Progenitor cell of endocrine pancreas (in vitro differentiated cells): ENCODE results near the gene LAMP5. TPM values are rescaled to one million over a fixed set of nuclear protein-coding genes. Genes with fewer than 3 reads are reported as not detected.

Experiments
- DNase-seq: peaks from one replicate; pipeline ENCODE4 v3.0.0; 2021; ENCODE audit warnings: low spot score; ENCODE audit not compliant: unreplicated experiment
- H3K27ac Mint-ChIP-seq: 2 replicates; pipeline ENCODE4 v1.8.0; 2021; ENCODE audit warnings: mild to moderate bottlenecking, moderate library complexity, mixed read lengths
- H3K27me3 Mint-ChIP-seq: 2 replicates; pipeline ENCODE4 v1.8.0; 2021; ENCODE audit warnings: mixed read lengths
- H3K36me3 Mint-ChIP-seq: 2 replicates; pipeline ENCODE4 v1.8.0; 2022; ENCODE audit warnings: mixed read lengths; ENCODE audit not compliant: insufficient read depth
- H3K4me1 Mint-ChIP-seq: 2 replicates; pipeline ENCODE4 v1.8.0; 2021; ENCODE audit warnings: low read depth, mixed read lengths
- H3K4me3 Mint-ChIP-seq: 2 replicates; pipeline ENCODE4 v1.8.0; 2021; ENCODE audit warnings: low read depth, mild to moderate bottlenecking, moderate library complexity, mixed read lengths
- H3K9me3 Mint-ChIP-seq: 2 replicates; pipeline ENCODE4 v1.8.0; 2021; ENCODE audit warnings: low read depth, mixed read lengths
- CTCF ChIP-seq: fragments of 200-600 bp; sonication (generic); IDR thresholded peaks from one replicate; pipeline ENCODE4 v1.5.0; 2021; ENCODE audit warnings: antibody characterized with exemption, mild to moderate bottlenecking; ENCODE audit not compliant: unreplicated experiment
- total RNA-seq: library from RNA; stranded (reverse); gene quantifications from 2 replicates; pipeline ENCODE4 v1.2.1, GENCODE V29; 2021

Gene LAMP5
- total RNA-seq, 1 donor from 2014 or later: not detected

GRCh38 chr20:9573335-9574151 is 59.2 kb downstream of the LAMP5 start:
- no peak overlapping the region for H3K27ac Mint-ChIP-seq
- TF ChIP-seq CTCF: no peak
- no peak overlapping the region for H3K4me3 Mint-ChIP-seq
- H3K9me3 Mint-ChIP-seq: no peaks in the 10 kb centered on the region
- no peak for DNase-seq
- peaks cover 5% of the 10 kb centered on the region for H3K27me3 Mint-ChIP-seq
- H3K4me1 Mint-ChIP-seq: peaks cover 12% of the 10 kb centered on the region
- H3K36me3 Mint-ChIP-seq: no peaks in the 10 kb centered on the region

- DNase-seq: no peak
- Mint-ChIP-seq H3K27me3 (peaks cover 5% of the 10 kb centered on the region), H3K4me1 (peaks cover 12% of the 10 kb centered on the region), H3K36me3 (peaks cover 2% of the 10 kb centered on the region), H3K9me3 (no peaks in the 10 kb centered on the region), H3K4me3 (no peak overlapping the region), H3K27ac (no peak overlapping the region)
- TF ChIP-seq CTCF: no peak
These were observed 59.8 kb downstream of the LAMP5 start for GRCh38 chr20:9574181-9574580.

GRCh38 chr20:9574776-9575175 is 60.4 kb downstream of the LAMP5 start:
- Mint-ChIP-seq H3K27me3 (peaks cover 5% of the 10 kb centered on the region), H3K36me3 (peaks cover 2% of the 10 kb centered on the region), H3K9me3 (peaks cover 1% of the 10 kb centered on the region), H3K4me1 (peaks cover 12% of the 10 kb centered on the region), H3K27ac (no peak overlapping the region), H3K4me3 (no peak overlapping the region)
- TF ChIP-seq CTCF: no peak
- no peak for DNase-seq

GRCh38 chr20:9575836-9576235 is 61.4 kb downstream of the LAMP5 start:
- Mint-ChIP-seq H3K4me1 (peaks cover 12% of the 10 kb centered on the region), H3K27me3 (peaks cover 5% of the 10 kb centered on the region), H3K36me3 (peaks cover 11% of the 10 kb centered on the region), H3K27ac (no peak overlapping the region), H3K9me3 (peaks cover 9% of the 10 kb centered on the region), H3K4me3 (no peak overlapping the region)
- no peak for DNase-seq
- TF ChIP-seq CTCF: no peak

- Mint-ChIP-seq H3K4me1 (peaks cover 12% of the 10 kb centered on the region), H3K4me3 (no peak overlapping the region), H3K36me3 (peaks cover 14% of the 10 kb centered on the region), H3K27me3 (peaks cover 5% of the 10 kb centered on the region), H3K27ac (no peak overlapping the region), H3K9me3 (peaks cover 9% of the 10 kb centered on the region)
- no peak for DNase-seq
- TF ChIP-seq CTCF: no peak
These were observed 62.3 kb downstream of the LAMP5 start for GRCh38 chr20:9576695-9577094.
